NCI-H510A (cell line): ENCODE data around the gene LIMS2.

Experiments
- DNase-seq: peaks from one replicate; lab custom pipeline; 2025; lab: John Stamatoyannopoulos, UW

LIMS2 gene

DNA sequence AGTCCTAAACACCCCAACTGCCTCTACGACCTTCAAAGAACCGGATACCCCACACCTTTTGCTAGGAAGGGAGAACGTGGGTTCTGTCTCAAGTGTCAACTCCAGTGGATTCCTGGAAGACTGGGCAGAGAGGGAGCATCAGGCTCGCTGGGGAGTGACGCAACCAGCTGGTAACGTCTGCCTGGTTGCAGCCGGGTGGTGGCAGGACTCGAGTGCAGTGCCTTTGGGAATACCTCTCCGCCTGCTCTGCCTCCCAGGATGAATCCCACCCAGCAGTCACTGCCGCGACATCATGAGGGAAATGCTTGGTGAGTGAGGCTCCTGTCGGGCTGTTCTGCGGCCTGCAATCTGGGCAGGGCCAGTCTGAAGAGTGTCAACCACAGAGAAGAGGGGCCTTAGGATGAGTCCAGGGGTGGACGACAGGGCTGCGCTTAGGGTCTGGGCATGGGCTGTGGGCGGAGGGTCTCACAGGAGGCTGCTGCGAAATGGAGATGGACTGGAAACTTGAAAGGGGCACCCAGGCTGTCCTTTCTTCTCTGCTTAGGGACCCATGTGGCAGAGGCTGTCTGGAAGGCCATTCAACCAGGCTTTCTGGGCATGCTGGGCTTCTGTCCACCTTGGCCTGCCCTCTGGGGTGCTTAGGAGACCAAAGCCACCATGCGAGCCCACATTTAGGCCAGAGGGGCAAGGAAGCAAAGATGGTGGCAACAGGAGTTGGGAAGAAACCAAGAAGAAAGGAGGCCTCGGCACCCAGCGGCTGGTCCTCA, 16.5 kb downstream of the LIMS2 start:
- DNase-seq: no peak

DNA sequence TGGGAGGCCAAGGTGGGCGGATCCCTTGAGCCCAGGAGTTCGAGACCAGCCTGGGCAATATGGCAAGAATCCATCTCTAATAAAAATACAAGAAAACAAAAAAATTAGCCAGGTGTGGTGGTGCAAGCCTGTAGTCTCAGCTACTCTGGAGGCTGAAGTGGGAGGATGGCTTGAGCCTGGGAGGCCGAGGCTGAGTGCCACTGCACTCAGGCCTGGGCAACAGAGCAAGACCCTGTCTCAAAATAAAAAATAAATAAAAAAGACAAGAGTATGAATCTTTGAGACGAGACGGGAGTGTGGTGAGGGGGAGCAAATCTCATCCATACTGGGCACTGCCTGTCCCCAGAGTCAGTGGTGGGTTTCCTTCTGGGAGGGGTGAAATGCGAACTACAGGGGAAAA, 17.2 kb downstream of the LIMS2 start:
- no peak for DNase-seq

GRCh38 chr2:127657232-127657595, 18.1 kb downstream of the LIMS2 start:
- DNase-seq: no peak

- no peak for DNase-seq
Observed at GRCh38 chr2:127656569-127657231, 18.6 kb downstream of the LIMS2 start.

GRCh38 chr2:127655209-127656073, 19.9 kb downstream of the LIMS2 start:
- DNase-seq: no peak

DNA sequence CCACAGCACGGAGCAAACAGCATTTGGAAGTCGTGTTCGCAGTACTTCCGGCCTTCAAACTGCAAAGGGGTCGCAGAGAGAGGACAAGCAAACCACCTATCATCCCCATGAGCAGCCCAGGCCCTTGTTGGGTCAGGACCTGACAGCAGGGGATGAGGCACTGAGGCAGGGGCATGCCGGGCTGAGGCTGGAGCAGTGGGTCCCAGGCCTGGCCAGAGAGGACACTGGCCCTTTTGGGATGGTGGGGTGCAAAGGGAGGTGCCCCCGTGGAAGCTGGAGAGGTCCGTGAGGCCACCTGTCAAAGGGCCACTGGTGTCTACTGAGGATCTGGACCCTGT, 20.5 kb downstream of the LIMS2 start:
- DNase-seq: no peak

DNA sequence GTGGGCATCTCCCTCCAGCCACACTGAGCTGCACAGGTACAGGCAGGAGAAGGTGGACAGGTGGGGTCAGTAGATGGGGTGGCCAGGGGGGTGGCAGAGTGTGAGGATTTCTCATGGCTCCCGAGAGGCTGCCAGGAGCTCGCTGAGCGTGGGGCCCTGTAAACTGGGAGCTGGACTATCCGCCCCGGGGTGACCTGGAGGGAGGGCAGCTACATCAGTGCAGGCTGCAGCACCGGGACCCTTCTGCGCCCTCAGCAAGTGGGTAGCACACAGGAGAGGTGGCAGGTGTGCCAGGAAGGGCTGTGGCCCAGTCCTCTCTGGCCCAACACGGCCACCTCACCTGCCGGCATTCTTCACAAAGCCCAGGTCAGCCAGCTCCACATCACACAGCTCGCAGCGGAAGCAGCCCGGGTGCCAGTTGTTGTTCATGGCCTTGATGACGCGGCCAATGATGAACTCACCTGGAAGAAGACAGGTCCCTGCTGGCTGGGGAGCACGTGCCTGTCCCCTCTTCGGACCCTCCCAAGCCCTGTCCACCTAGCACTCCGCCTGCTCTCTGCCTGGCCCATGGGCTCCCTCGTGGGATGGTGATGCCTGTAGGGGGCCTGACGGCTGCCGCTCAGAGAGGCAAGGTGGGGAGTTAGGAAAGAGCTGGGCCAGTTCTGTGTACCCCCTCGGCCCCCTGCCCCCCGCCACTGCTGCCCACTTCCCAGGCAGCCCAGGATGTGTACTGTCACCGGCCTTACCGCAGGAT, 21.1 kb downstream of the LIMS2 start:
- DNase-seq: no peak

DNA sequence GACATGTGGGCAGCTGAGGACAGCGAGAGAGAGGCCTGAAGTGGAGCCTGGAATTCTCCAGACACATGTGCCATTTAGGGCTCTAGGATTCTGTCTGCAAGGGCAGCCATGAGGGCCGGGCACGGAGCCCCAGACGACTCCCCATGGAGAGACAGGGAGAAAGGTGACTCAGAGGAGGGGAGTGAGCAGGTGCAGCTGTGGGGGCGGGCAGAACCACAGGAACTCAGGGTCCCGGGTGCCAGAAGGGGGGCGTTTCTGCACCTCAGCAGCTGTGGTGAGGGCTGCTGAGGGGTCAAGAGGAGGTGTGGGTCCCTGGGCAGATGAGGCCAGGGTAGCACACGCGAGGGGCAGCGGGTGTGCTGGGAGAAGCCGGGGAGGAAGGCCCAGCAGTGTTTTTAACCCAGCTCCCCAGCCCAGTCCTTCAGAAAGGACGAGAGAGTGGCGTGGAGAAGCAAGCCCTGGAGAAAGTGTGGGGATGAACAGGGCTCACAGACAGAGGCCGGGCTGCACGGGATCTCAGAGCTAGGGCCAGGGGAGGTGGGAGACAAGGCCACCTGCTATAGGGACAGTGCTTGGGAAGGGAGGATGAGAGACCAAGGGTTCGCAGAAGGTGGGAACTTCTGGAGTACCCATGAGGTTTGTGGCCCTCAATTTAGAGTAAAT, 21.8 kb downstream of the LIMS2 start:
- no peak for DNase-seq

GRCh38 chr2:127652786-127653357, 22.5 kb downstream of the LIMS2 start:
- DNase-seq: no peak

DNA sequence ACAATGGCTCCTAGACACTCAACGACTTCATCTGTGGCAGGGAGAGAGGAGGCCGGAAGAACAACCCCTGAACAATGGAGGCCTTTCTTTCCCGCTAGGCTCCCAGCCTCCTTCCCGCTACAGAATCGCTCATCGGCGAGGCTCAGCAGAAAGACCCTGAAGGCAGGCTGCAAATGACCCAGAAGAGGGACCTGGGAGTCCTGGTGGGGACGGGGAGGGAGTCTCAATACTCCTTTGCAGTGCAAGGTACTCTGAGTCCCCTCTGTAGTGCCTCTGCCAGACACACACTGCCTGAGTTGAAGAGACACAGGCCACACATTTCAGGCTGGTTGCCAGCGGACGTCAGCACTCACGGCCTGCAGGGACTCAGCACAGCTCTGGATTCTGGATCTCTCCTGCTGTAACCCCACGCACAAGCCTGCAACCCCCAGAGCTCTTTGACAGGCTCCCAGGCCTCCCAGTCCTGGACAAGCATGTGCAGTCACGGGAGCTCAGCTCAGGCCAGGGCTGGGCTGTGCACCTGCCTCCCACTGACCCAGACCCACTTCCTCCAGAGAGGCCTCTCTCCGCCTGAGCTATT, 23.3 kb downstream of the LIMS2 start:
- no peak for DNase-seq

GRCh38 chr2:127651381-127651809, 23.9 kb downstream of the LIMS2 start:
- no peak for DNase-seq

DNA sequence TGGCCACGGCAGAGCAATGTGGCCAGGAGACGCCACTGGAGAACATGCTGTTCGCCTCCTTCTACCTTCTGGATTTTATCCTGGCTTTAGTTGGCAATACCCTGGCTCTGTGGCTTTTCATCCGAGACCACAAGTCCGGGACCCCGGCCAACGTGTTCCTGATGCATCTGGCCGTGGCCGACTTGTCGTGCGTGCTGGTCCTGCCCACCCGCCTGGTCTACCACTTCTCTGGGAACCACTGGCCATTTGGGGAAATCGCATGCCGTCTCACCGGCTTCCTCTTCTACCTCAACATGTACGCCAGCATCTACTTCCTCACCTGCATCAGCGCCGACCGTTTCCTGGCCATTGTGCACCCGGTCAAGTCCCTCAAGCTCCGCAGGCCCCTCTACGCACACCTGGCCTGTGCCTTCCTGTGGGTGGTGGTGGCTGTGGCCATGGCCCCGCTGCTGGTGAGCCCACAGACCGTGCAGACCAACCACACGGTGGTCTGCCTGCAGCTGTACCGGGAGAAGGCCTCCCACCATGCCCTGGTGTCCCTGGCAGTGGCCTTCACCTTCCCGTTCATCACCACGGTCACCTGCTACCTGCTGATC, 24.4 kb downstream of the LIMS2 start:
- no peak for DNase-seq

GRCh38 chr2:127650041-127650784, 25.1 kb downstream of the LIMS2 start:
- no peak for DNase-seq

DNA sequence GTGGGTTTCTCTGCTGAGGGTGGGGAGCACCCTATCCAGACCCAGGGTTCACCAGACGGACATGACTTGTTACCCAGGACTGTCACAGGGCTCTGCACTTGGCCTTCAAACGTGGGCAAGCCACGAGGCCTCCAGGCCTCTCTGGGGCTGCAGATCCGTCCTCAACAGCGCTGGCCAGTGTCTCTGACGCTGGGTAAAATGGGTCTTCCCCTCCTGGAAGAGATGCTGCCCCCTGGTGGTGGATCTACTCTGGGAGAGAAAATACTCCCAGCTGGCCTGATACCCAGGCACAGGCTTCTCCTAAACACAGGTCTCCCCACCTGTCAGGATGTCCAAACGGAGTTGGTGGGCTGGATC, 25.7 kb downstream of the LIMS2 start:
- DNase-seq: peak; percentile 63

DNA sequence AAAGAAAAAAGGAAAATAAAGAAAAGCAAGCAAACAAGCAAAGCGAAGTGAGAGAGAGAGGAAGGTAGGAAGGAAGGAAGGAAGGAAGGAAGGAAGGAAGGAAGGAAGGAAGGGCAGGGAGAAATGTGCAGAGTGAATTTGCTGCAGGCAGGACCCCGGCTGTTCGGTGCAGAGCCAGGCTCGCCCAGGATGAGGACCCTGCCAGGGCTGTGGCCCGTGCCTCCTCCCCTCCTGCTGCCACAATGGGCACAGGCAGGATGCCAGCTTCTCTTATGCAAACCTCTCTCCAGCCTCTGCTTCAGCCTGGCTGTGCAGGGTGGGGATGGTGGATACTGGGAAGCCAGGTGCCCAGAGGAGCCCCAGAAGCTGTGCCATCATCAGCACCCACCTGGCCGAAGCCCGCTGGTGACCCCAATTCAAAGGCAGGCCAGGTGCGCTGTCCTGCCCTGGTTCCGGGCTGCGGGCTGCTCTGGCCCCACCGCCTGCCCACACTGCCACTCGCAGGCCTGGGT, 26.2 kb downstream of the LIMS2 start:
- DNase-seq: no peak

GRCh38 chr2:127648321-127648720, 27.0 kb downstream of the LIMS2 start:
- no peak for DNase-seq

DNA sequence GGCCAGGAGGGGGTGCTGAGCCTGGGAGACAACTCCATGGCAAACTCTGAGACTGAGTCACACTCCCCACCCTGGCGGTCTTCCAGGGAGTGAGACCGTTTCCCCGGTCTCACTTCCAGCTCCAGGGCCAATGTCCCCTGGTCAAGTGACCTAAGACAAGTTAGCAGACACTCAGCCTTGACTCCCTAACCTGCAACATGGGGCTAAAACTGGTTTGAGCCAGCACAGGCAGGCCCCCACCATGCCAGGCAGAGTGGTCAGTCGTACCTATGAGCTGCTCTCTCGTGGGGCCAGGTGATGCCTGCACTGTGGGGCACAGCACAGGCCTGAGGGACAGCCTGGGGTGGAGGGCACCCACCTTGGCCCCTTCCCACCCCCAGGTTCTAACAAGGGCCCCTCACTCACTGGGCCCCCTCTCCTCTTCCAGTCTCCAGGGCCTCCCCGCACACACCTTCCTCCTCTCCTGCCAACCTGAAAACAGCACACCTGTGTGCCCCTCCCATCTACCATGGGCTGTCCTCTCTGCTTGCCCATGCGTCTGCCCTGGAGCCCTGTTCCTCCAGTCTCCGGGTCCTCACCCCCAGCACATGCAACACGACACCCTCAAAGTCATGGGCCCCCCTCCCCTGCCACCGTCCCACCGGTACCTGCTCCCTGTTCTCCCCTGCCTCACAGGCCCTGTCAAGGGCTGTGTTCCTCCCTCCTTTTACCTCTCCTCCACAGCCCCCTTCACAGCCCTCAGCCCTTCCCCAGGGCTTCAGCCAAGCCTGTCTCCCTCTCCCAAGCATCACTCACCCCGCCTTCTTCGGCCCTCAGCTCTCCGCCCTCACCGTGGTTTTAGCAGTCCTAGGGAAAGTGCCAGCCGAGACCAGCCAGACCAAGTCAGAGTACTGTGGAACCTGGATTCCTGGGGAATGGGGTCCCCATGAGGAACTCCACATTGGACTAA, 27.8 kb downstream of the LIMS2 start:
- DNase-seq: no peak

DNA sequence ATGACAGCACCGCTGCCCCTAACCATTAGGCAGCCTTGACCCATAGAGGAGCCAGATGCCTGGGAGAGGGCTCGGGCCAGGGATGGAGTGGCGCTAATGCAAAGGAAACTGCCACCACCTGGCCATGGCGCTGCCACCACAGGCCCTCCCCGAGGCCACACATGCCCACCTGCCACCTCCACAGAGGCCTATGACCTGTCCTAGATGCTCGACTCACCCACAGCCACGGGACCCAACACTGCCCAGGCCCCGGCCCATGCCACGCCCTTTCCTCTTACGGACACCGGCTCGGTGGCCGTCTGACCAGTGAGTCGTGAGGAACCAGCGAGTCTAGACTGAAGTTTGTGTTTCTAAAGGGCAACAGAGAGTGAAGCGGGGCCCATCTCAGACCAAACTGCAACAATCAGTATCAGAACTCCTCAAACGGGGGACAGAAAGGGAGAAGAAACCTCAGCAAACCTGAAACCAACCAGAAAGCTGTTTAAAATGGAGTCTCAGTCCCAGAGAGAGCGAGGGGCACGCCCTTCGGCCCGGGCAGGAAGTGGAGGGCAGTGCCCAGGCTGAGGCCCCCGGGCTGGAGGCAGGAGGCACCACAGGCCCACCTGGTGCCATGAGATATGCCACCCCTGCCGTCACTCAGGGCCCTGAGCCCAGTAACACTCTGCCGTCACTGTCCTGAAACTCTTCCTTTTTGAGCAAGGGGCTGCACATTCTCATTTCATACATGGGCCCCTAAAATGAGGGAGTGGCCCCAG, 28.7 kb downstream of the LIMS2 start:
- DNase-seq: no peak
